Naive thymus-derived CD8-positive, alpha-beta T cell (primary cell): ENCODE measurements around the gene ITPK1. TPM values are rescaled to one million over a fixed set of nuclear protein-coding genes. Genes with fewer than 3 reads are reported as not detected.

Experiments
- ATAC-seq, 2 donors: fragments of 150-1000 bp; cut with Tn5 transposase in 1 of 2; sonication (Bioruptor Pico), chemical (Tn5 transposase) in 1 of 2; 1 replicate in 1 of 2; 2 replicates in 1 of 2; pipeline ENCODE4 v1.10.0; 2021; ENCODE audit warnings: mild to moderate bottlenecking in 2 of 2, moderate library complexity in 2 of 2
- POLR2A ChIA-PET: fragments of 350-600 bp; sonication (Branson Sonifier 250); formaldehyde crosslinking; loops from one replicate; lab custom pipeline; 2021; ENCODE audit warnings: antibody characterized with exemption; lab: Charles Lee
- DNase-seq, 10 donors: peaks; one replicate each; pipeline versions ENCODE4 v3.0.0 to v3.0.0-alpha.2; 2020 to 2022
- H3K27ac Mint-ChIP-seq, 10 donors: one replicate each; pipeline ENCODE4 v1.8.0; 2020 to 2022; ENCODE audit warnings: mild to moderate bottlenecking in 10 of 10, mixed read lengths in 10 of 10, moderate library complexity in 4 of 10, inconsistent platforms in 1 of 10
- H3K27me3 Mint-ChIP-seq, 5 donors: one replicate each; pipeline ENCODE4 v1.8.0; 2021 to 2022; ENCODE audit warnings: mixed read lengths in 5 of 5
- H3K36me3 Mint-ChIP-seq, 3 donors: one replicate each; pipeline ENCODE4 v1.8.0; 2020 to 2022; ENCODE audit warnings: mixed read lengths in 3 of 3, mild to moderate bottlenecking in 2 of 3, inconsistent platforms in 1 of 3
- H3K4me1 Mint-ChIP-seq, 4 donors: one replicate each; pipeline ENCODE4 v1.8.0; 2021 to 2022; ENCODE audit warnings: mixed read lengths in 4 of 4
- H3K4me3 Mint-ChIP-seq, 10 donors: one replicate each; pipeline ENCODE4 v1.8.0; 2020 to 2022; ENCODE audit warnings: mild to moderate bottlenecking in 10 of 10, mixed read lengths in 10 of 10, moderate library complexity in 6 of 10, inconsistent platforms in 1 of 10
- H3K9me3 Mint-ChIP-seq, 9 donors: one replicate each; pipeline ENCODE4 v1.8.0; 2020 to 2022; ENCODE audit warnings: mixed read lengths in 9 of 9, mild to moderate bottlenecking in 3 of 9, inconsistent platforms in 1 of 9, moderate library complexity in 1 of 9
- polyA plus RNA-seq, 3 donors: library from polyadenylated mRNA; unstranded; fragments of 300-500 nt; fragmentation: Illumina TruSeq; gene quantifications; one replicate each; pipeline ENCODE4 v1.2.3, GENCODE V29; 2021
- total RNA-seq, 8 experiments: library from RNA in 2 of 8; stranded (reverse) in 2 of 8; gene quantifications; one replicate each; pipeline ENCODE4 v1.2.3 and lab custom pipeline; 2021 to 2026

The ITPK1 gene
- total and polyA plus RNA-seq, 5 experiments from 2014 or later, result 25.3 to 41.1 (median 33.1) TPM

DNA sequence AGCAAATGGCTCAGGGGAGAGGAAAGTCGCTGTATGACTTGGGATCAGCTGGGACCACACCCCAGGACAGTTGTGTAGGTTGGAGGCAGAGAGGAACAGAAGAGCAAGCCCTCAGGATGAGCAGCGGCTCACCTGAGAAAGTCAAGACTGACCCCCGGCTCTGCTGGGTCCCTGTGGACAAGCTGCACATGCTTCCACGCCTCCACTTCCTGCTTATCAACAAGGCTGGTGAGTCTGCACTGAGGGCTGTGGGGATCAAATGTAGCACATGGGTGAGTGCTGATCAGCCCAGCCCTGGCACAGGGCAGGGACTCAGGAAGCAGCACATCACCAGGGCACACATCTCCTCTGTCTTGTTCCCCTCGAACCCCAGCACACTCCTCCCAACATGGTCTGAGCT, 100.7 kb downstream of the ITPK1 start:
- POLR2A ChIA-PET, result interaction anchor here (0.9 kb wide), 1 partner anchor 10 kb away, joined by 3 read pairs; no protein-coding TSS in a partner anchor
- DNase-seq, result no peak
- Mint-ChIP-seq H3K27ac (peak overlapping the region in 4 of 10 donors; percentile 24 to 65 (median 58)), H3K4me3 (peak overlapping the region in 1 of 10 donors; percentile 26), H3K27me3 (no peaks in the 10 kb centered on the region), H3K4me1 (peaks cover 31 to 56% (median 45%) of the 10 kb centered on the region in 4 donors), H3K36me3 (peaks cover 0 to 14% (median 0%) of the 10 kb centered on the region in 3 donors), H3K9me3 (no peaks in the 10 kb centered on the region)
- ATAC-seq, result no peak

DNA sequence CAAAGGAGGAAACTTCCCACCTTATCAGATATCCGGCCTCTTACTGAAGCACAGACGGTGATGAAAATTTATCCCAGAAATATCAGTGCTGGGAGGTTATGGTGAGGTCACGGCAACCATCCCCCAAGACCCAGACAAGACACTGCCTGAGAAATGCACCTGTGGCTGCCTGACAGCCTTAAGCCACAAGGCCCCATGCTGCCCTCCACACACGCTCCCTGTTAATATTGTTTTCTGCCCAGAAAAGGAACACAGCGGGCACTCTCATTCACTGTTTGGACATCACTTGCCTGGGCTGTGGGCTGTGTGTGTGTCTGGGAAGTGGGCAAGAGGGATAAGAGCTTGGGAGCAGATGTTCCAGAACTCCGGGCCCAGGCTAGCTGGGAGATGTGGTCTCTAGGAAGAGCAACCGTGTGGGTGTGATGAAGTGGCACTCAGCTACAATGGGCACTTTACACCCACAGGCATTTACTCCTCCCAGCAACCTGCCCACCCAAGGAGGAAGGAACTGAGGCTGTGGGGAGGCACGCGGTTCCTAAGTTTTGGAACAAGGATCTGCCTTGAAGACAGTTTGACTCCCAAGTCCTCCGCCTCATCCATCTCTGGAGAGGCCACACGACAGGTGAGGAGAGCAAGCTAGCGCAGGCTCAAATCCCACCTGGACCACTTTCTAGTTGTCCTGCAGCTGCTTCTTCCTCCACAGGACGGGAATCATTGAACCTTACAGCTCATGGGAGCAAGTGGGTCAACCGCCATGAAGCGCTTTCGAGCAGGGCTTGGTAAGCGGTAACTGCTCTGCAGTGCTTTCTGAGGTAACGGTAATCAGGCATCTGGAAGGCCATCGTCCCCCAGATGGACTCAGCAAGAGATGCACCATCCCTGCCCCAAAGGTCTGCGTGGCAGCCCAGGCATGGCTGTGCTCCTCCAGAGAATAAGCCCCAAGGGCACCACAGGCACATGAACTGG, 101.4 kb downstream of the ITPK1 start:
- Mint-ChIP-seq H3K9me3 (no peaks in the 10 kb centered on the region), H3K4me3 (peak overlapping the region in 2 of 10 donors; percentile 51 to 54), H3K27me3 (no peaks in the 10 kb centered on the region), H3K36me3 (peaks cover 0 to 15% (median 0%) of the 10 kb centered on the region in 3 donors), H3K4me1 (peaks cover 29 to 56% (median 45%) of the 10 kb centered on the region in 4 donors), H3K27ac (peak overlapping the region in 9 of 10 donors; percentile 10 to 90 (median 78))
- DNase-seq, result no peak
- POLR2A ChIA-PET, result interaction anchor here (0.9 kb wide), 1 partner anchor 9 kb away, joined by 3 read pairs; no protein-coding TSS in a partner anchor
- ATAC-seq, result no peak

DNA sequence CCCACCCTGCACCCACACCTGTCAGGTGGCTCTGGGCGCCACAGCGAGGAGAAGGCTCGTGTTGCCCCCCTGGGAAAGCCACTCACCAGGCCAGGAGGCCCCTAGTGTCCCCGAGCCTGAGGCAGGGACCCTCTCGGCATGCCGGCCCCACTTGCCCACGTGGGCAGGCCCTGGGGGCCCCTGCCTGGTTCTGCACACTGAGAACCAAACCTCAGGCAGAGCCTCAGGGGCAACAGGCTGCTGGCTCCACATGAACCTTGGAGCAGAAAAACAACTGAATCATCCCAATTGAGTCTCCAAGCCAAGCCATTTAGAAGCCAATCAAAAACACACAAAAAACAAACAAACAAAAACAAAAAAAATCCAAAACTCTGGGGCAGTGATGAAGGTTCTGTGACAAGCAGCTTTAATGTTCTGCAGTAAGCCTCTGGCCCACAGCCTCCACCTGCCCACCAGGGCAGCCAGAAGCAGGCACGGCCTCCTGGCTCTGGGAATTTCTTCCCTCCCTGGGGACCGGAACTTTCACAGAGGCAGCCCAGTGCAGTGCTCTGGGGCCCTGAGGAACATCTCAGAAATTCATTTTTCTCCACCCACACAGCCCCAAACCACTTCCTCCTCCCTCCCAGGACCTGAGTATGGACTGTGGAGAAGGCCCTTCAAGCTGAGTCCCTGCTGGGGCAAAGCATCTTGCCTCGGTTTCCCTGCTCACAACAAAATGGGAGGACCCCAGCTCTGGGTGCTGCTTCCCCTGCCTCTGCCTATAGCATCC, 102.6 kb downstream of the ITPK1 start:
- Mint-ChIP-seq H3K36me3 (peaks cover 0 to 20% (median 0%) of the 10 kb centered on the region in 3 donors), H3K4me1 (peaks cover 28 to 60% (median 45%) of the 10 kb centered on the region in 4 donors), H3K4me3 (peak overlapping the region in 6 of 10 donors; percentile 0 to 63 (median 52)), H3K27ac (peak overlapping the region; percentile 15 to 90 (median 73)), H3K27me3 (no peaks in the 10 kb centered on the region), H3K9me3 (no peaks in the 10 kb centered on the region)
- ATAC-seq (peak in 1 of 2 donors; percentile 41), DNase-seq (no peak)
- POLR2A ChIA-PET, result no interaction called here

DNA sequence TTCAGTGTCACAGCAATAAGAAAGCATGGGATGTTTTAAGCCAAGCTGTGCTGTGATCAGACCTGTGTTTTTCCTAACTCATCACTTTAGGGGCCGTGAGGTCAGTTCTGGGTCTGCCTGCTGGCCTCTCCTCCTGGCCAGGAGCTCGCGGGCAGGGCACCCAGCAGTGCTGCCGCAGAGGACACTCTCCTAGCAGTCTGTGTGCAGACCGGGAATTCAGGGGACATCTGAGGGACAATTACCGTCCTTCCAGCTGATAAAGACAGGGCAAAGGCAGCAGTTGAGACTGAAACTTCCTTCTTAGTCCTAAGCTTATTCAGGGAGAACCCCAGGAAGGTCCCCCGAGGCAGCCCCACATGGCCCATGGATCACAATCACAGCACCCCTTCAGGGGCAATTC, 103.2 kb downstream of the ITPK1 start:
- peaks cover 0 to 22% (median 0%) of the 10 kb centered on the region in 3 donors for H3K36me3 Mint-ChIP-seq
- POLR2A ChIA-PET, result no interaction called here
- H3K4me3 Mint-ChIP-seq, result no peak overlapping the region
- H3K27ac Mint-ChIP-seq, result peak overlapping the region in 3 of 10 donors; percentile 12 to 87 (median 84)
- ATAC-seq (no peak), DNase-seq (no peak)
- H3K27me3 Mint-ChIP-seq, result no peaks in the 10 kb centered on the region
- no peaks in the 10 kb centered on the region for H3K9me3 Mint-ChIP-seq
- peaks cover 29 to 60% (median 45%) of the 10 kb centered on the region in 4 donors for H3K4me1 Mint-ChIP-seq

DNA sequence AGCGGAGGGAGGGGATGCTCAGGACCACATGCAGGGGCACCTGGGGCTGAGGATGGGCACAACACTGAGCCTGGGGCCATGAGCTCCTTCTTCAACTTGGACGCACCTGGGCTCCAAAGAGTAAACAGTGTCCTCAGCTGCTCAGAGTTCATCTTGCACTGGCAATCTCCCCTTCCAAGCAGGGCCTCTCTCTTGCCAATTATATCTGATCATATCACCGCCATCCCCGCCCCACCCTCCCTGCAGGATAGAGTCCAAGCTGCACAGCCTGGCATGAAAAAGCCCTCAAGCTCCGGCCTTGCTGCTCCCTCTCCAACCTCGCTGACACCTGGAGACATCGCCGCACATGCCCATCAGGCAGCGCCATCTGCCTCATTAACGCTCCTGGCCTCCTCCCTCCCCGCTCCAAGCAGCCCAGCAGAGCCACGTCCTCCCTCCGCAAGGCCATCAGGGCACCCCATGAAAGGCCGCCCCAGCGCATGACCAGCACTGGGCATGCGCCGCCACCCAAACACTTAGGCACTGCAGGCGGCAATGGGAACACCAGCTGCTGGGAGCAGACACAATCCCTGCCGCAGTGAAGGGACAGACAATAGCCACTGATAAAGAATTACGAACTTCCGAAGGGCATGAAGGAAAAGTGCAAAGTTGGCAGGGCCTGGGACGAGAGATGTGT, 103.9 kb downstream of the ITPK1 start:
- H3K27me3 Mint-ChIP-seq, result no peaks in the 10 kb centered on the region
- peaks cover 0 to 24% (median 0%) of the 10 kb centered on the region in 3 donors for H3K36me3 Mint-ChIP-seq
- peaks cover 29 to 60% (median 48%) of the 10 kb centered on the region in 4 donors for H3K4me1 Mint-ChIP-seq
- peak overlapping the region in 3 of 10 donors; percentile 5 to 20 (median 8) for H3K4me3 Mint-ChIP-seq
- H3K9me3 Mint-ChIP-seq, result no peaks in the 10 kb centered on the region
- no peak for ATAC-seq
- POLR2A ChIA-PET, result no interaction called here
- H3K27ac Mint-ChIP-seq, result peak overlapping the region in 5 of 10 donors; percentile 25 to 87 (median 56)
- no peak for DNase-seq

DNA sequence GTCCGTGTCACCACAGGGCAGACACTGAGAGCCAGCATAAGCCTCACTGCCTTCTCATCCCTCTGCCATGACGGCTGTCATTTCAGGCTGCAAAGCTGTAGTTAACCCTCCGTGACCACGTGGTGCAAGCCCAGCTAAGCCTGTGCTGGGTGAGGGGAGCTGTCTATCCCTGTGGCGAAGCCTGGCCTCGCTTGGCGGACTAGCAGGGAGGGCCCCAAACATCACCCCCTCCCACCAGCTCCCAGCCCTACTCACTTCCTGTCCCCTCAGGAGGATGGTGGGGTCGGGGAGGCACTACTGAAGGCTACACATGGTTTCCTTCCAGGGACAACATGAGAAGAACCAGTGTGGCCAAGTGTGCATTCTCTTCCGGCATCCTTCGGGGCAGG, 104.6 kb downstream of the ITPK1 start:
- H3K4me1 Mint-ChIP-seq, result peaks cover 30 to 65% (median 52%) of the 10 kb centered on the region in 4 donors
- peaks cover 0 to 21% (median 0%) of the 10 kb centered on the region in 3 donors for H3K36me3 Mint-ChIP-seq
- H3K9me3 Mint-ChIP-seq, result no peaks in the 10 kb centered on the region
- POLR2A ChIA-PET, result interaction anchor here (0.6 kb wide), 2 partner anchors 184 to 199 kb away, joined by 3 to 4 read pairs; no protein-coding TSS in a partner anchor
- peak overlapping the region in 1 of 10 donors; percentile 7 for H3K4me3 Mint-ChIP-seq
- no peak for DNase-seq
- no peaks in the 10 kb centered on the region for H3K27me3 Mint-ChIP-seq
- H3K27ac Mint-ChIP-seq, result peak overlapping the region in 2 of 10 donors; percentile 25 to 56
- ATAC-seq, result no peak

DNA sequence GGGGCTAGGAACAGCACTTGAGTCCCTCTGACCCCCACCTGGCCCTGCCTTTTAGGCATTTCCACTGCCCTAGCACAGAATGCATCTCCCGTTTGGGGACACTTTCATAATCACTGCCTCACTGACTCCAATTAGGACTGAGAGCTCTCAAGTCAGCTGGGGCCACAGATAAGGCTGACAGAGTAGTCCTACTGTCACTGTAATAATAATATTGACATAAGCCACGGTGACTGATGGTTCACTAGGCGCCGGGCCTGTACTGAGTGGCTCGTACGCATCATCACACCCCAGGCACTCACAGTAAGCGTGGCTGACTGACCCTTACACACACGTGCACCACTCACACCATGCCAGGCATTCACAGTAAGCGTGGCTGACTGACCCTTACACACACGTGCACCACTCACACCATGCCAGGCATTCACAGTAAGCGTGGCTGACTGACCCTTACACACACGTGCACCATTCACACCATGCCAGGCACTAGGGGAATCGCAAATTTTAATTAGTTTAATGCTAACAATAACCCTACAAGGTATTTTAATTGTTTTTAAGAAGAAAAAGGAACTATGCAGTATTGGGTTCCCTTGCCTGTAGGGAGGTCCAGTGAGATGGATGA, 105.1 kb downstream of the ITPK1 start:
- Mint-ChIP-seq H3K4me3 (no peak overlapping the region), H3K27ac (peak overlapping the region in 1 of 10 donors; percentile 25), H3K36me3 (peaks cover 0 to 19% (median 0%) of the 10 kb centered on the region in 3 donors), H3K4me1 (peaks cover 28 to 67% (median 50%) of the 10 kb centered on the region in 4 donors), H3K27me3 (no peaks in the 10 kb centered on the region), H3K9me3 (no peaks in the 10 kb centered on the region)
- no peak for DNase-seq
- POLR2A ChIA-PET, result interaction anchor here (0.6 kb wide), 2 partner anchors 184 to 199 kb away, joined by 3 to 4 read pairs; no protein-coding TSS in a partner anchor
- ATAC-seq, result no peak

DNA sequence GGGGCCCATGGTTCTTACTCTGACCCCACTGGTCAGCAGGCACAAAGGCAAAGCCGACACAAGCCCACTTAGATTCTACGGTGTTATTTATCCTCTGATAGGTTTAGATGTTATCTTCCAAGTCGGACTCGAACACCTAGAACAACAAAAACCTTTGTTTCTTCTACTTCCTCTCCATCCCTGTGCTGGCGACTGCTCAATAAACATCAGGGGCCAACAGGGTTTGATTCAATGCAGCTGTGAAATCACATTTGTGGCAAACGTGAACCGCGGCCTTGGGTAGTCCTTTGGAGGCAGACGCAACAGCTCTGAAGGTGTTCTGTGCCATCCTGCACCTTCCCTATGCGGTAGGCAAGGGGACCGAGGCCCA, 105.6 kb downstream of the ITPK1 start:
- H3K9me3 Mint-ChIP-seq, result no peaks in the 10 kb centered on the region
- peaks cover 25 to 68% (median 49%) of the 10 kb centered on the region in 4 donors for H3K4me1 Mint-ChIP-seq
- no peak for DNase-seq
- no peak for ATAC-seq
- H3K27me3 Mint-ChIP-seq, result no peaks in the 10 kb centered on the region
- no peak overlapping the region for H3K27ac Mint-ChIP-seq
- POLR2A ChIA-PET, result no interaction called here
- H3K36me3 Mint-ChIP-seq, result peaks cover 0 to 19% (median 0%) of the 10 kb centered on the region in 3 donors
- no peak overlapping the region for H3K4me3 Mint-ChIP-seq

DNA sequence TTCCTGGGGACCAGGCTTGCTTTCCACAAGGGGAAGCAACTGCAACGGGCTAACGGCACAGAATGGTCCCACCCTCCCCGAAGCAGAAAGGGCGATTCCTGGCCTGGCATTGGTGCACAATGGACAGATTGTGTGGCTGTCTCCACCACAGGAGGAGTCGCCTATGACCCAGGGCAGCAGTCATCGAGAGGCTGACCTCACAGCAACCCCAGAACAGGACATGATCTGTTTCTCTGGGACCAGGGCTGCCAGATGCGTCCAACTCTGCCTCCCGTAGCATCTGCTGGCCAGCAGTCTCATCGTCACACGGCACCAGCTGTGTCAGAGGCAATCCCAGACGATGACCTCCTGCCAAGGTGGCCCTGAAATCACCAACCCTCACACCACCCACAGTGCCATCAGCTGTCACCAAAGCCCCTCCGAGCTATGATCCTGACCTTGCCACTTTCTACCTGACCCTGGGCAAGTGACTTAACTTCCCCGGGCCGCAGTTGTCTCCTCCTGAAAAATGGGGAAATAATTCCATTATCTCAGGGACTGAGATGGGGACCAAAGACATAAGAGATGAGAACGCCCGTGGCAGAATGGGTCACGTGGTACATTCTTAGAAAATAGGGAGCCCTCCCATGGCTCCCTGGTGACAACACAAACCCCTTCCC, 106.1 kb downstream of the ITPK1 start:
- H3K4me3 Mint-ChIP-seq, result no peak overlapping the region
- H3K27me3 Mint-ChIP-seq, result no peaks in the 10 kb centered on the region
- ATAC-seq (no peak), DNase-seq (no peak)
- peak overlapping the region in 1 of 10 donors; percentile 24 for H3K27ac Mint-ChIP-seq
- peaks cover 27 to 68% (median 48%) of the 10 kb centered on the region in 4 donors for H3K4me1 Mint-ChIP-seq
- no peaks in the 10 kb centered on the region for H3K9me3 Mint-ChIP-seq
- H3K36me3 Mint-ChIP-seq, result peaks cover 0 to 15% (median 0%) of the 10 kb centered on the region in 3 donors
- POLR2A ChIA-PET, result no interaction called here

DNA sequence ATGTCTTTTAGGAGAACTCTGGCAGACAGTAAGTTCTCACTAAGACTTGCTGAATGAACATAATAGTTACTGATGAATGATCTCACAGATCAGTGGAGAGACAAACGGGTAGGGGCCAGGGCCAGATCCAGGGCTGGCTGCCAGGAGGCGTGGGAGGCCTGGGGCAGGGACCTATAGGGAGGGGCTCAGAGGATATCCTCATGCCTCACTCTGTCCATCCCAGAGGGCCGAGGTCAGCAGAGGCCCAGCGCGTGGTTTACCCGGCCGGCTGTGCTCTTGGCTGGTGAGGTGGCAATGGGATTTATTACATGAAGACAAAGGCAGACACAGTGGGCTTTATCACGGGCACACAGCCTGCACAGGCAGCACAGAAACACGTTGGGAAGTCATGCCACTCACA, 107.3 kb downstream of the ITPK1 start:
- H3K4me1 Mint-ChIP-seq, result peaks cover 25 to 68% (median 42%) of the 10 kb centered on the region in 4 donors
- ATAC-seq, result no peak
- POLR2A ChIA-PET, result no interaction called here
- peaks cover 0 to 11% (median 0%) of the 10 kb centered on the region in 3 donors for H3K36me3 Mint-ChIP-seq
- no peaks in the 10 kb centered on the region for H3K27me3 Mint-ChIP-seq
- no peak overlapping the region for H3K4me3 Mint-ChIP-seq
- no peak for DNase-seq
- H3K27ac Mint-ChIP-seq, result peak overlapping the region in 4 of 10 donors; percentile 59 to 86 (median 71)
- no peaks in the 10 kb centered on the region for H3K9me3 Mint-ChIP-seq
